T47D (cell line): ENCODE data around the gene RSKR.
A peak's percentile ranks its signal among the peaks of the same experiment; 100 is the strongest.
"Not testable (repeated sequence)": the region's sequence is repeated elsewhere in the genome, so short reads cannot be mapped to it uniquely, and the experiment has no call there.

ENCODE experiments used
- DNase-seq, 2 experiments: peaks; one replicate each; pipeline versions ENCODE4 v3.0.0 to v3.0.0-alpha.2; 2011 to 2012; ENCODE audit warnings: low read depth in 1 of 2, low spot score in 1 of 2
- JUND ChIP-seq: IDR thresholded peaks from 2 replicates; pipeline ENCODE4 v1.6.1; 2012; ENCODE audit warnings: low read depth
- in situ Hi-C: cut with HindIII; loops from 2 replicates; pipeline ENCODE4 v1.10.0; 2016; ENCODE audit warnings: low sequenced_read_pairs, low pct_unique_long_range_greater_than_20kb

The RSKR gene

GRCh38 chr17:28615260-28615940 lies 1.4 kb upstream of the RSKR start:
- TF ChIP-seq JUND: no peak
- no peak for DNase-seq
- in situ Hi-C loops: no loop called here

GRCh38 chr17:28612936-28613872 lies 781 bp downstream of the RSKR start:
- peak; percentile 42 to 51 for DNase-seq
- no peak for TF ChIP-seq JUND
- in situ Hi-C loops: no loop called here

DNA sequence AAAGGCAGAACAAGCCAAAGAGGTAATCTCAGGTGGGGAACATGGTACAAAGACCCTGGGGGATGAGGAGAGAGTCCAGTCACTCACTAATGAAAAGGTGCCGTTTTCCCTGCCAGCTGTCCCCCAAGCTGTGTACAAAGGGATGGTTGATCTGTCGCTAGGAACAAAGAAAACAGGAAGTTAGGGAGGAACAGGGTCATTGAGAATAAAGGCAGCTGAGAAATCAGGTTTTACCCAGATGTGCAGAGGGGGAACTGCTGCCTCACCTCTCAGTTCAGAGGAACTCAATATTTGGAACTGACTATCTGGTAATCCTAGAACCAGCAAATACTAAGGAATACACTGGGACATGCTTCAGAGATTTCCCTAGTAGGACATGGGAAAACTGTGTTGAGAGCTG lies 1.5 kb downstream of the RSKR start:
- TF ChIP-seq JUND: no peak
- in situ Hi-C loops: no loop called here
- no peak for DNase-seq

GRCh38 chr17:28610376-28610775 lies 3.6 kb downstream of the RSKR start:
- TF ChIP-seq JUND: no peak
- no peak for DNase-seq
- in situ Hi-C loops: no loop called here

GRCh38 chr17:28604031-28604430 lies 10.0 kb downstream of the RSKR start:
- in situ Hi-C loops, DNase-seq: not testable (repeated sequence)

DNA sequence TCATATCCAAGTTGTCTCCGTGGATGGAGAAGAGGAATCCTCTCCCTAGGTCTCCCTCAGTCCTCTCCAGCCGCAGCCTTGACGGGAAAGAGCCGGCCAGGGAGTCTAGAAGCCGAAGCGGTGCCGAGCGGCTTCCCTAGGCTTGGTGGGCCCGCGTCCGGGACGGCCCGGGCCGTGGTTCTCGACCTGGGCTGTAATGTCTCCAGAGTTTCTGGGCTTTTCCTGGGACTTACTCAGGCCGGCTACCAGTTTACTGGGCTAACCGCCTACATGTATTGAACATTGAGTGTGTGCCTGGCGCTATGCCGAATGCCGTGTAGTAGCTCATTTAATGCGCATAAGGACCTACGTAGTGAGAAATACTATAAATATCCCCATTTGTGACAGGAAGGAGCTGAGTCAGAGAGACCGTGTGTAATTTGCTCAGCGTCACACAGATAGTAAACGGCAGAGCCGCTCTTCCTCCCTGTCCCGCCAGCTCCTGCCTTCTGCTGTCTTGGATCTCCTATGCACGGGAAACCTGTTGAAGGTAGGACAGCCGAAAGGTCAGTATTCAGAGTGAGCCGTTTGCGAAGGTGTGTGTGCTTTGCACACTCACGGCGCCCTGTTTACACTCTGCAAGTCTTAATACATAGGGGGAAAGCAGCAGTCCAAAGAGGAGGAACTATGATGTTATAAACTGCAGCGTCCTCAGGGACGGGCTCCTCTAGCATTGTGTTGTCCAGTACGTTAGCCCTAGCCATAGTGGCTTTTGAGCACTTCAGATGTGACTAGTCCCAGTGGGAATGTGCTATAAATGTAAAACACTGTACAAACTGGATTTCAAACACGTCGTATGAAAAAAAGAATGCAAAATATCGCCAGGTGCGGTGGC lies 14.4 kb downstream of the RSKR start:
- peak; percentile 18 to 79 for DNase-seq
- in situ Hi-C loops: no loop called here
- TF ChIP-seq JUND: no peak

- in situ Hi-C loops: no loop called here
- peak; percentile 95 to 96 for DNase-seq
- TF ChIP-seq JUND: no peak
Measured at GRCh38 chr17:28598799-28599310, 15.1 kb downstream of the RSKR start, which contains the start of gene SPAG5. Gene SPAG5, minus strand, starts transcription at chr17:28599025. Its CDS starts 79 bp downstream, at chr17:28598946.

- no peak for TF ChIP-seq JUND
- DNase-seq: no peak
- in situ Hi-C loops: no loop called here
Measured at GRCh38 chr17:28598389-28598788, 15.6 kb downstream of the RSKR start.

- in situ Hi-C loops: no loop called here
- DNase-seq: no peak
- TF ChIP-seq JUND: no peak
Measured at GRCh38 chr17:28597606-28598383, 16.2 kb downstream of the RSKR start.

DNA sequence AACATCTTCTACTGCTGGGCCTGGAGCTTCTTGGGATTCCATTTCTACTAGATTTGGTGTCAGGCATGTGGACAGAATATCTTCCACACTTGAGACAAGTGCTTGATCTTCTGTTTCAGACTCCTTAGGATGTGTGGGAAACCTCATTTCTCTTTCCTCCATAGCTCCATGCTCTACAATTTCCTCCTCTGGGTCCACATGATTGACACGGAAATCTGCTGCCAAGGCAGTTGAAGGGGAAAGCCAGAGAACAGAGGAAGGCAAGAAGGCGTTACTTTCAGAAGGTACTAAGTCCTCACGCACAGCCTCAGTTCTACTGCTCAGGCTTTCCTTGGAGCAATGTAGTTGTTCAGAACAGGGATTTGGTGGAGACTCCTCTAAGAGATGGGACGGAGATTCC lies 21.7 kb downstream of the RSKR start:
- DNase-seq: no peak
- in situ Hi-C loops: no loop called here
- TF ChIP-seq JUND: no peak

- no peak for TF ChIP-seq JUND
- DNase-seq: no peak
- in situ Hi-C loops: no loop called here
Measured at GRCh38 chr17:28585851-28586250, 28.1 kb downstream of the RSKR start.

DNA sequence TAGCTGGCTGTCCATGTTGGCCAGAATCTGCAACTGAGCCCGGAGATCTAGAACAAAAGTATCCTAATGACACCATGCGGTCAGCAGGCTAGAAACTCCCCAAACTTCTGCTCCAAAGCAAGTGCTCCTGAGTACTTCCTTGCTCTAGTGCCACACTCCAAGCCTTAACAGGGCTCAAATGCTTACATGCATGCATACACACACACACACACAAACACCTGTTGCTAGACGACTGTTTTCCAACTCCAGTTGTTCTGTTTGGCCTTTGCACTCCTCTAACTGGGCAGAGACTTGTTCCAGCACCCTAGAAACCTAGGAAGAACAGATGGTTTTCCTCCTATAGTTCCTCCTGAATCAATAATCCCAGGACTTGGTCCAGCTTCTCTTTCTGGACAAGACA lies 29.6 kb downstream of the RSKR start:
- in situ Hi-C loops: no loop called here
- TF ChIP-seq JUND: no peak
- DNase-seq: no peak
